ENCODE results near the gene INPP5A.
"Not testable (repeated sequence)": the region's sequence is repeated elsewhere in the genome, so short reads cannot be mapped to it uniquely, and the experiment has no call there.

Gene INPP5A

DNA sequence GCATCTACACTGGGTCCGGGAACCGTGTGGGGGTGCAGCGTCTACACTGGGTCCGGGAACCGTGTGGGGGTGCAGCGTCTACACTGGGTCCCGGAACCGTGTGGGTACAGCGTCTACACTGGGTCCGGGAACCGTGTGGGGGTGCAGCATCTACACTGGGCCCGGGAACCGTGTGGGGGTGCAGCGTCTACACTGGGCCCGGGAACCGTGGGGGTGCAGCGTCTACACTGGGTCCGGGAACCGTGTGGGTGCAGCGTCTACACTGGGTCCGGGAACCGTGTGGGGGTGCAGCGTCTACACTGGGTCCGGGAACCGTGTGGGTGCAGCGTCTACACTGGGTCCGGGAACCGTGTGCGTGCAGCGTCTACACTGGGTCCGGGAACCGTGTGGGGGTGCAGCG is 254.5 kb downstream of the INPP5A start:
- not testable (repeated sequence) for FAIRE-seq; DNase-seq (ENCODE audit: low spot score)

DNA sequence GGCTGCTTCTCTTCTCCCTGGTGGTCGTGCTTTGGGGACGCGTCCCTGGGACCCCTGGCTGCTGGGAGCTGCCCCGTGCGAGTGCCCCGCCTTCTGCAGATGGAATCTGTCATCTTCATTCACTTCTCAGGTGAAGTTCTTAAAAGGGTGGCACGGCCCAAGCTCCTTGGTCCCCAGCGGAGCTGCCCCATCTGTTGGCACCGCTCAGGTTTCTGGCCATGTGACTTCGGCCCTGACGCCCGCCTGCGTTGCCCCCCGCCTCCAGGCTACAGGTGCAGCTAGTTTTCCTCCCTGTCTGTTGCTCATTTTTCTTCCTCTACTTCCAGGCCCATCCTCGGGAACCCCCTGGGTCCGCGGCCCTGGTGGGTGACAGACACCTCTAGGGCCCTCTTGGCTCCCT is 255.2 kb downstream of the INPP5A start:
- FAIRE-seq (no peak), DNase-seq (ENCODE audit: low spot score) (no peak)

DNA sequence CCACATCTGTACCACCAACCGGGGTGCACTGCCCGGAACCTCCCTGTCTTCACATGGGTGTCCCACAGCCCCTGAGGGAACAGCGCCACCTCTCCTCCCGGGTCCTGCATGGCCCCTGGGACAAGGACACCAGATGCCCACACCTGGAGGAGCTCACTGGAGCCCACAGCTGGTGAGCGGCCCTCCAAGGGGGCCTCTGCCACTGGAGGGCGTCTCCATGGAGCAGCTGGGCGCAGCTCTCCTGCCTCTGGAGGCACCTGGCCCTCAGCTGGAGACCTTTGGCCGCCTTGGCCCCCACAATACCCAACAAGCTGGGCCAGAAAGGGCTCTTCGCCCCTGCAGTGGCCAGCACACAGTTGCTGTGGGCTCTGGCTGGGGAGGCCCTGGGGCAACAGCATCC is 255.6 kb downstream of the INPP5A start:
- FAIRE-seq (no peak), DNase-seq (ENCODE audit: low spot score) (no peak)

DNA sequence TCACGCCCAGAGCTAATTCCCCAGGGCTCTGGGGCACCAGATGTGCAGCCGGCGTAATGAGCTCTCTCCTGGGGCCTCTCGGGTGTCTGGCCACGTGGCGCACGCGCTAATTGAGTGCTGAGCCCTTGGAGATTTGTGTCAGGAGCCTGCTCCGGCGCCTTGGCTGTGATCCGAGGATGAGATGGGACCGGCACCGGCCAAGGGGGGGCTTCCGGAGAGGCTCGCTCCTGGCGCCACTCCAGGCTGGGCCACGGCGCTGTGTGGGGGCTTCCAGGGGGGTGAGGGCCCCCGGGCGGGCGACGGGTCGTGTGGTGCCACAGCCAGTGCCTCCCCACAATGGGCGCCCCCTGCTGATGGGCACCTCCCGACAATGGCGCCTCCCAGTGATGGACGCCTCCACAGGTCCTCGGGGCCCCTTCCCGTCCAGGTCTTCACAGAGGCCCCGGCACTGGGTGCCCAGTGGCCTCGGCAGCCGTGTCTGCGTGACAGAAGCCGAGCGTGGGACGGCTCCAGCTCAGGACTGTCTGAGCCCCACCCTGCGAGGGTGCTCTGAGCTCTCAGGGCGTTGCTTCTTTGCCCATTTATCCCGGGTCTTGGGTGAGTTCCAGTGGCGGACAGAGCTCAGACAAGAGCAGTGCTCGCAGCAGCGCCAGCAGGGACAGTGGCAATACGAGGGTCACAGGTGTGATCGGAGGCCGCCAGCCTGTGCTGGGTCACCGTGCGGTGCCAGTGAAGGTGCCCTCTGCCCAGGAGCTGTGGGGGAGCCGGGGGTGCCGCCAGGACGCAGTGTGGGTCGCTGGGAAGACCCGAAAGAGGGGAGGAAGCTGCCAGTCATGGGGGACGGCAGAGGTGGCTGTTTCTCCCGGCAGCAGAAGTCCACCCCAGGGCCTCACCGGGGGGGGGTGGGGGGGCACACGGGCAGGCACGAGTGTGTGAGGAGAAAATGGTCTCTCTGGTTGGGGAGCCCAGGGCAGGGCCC is 256.6 kb downstream of the INPP5A start:
- no peak for DNase-seq (ENCODE audit: low spot score)
- no peak for FAIRE-seq

DNA sequence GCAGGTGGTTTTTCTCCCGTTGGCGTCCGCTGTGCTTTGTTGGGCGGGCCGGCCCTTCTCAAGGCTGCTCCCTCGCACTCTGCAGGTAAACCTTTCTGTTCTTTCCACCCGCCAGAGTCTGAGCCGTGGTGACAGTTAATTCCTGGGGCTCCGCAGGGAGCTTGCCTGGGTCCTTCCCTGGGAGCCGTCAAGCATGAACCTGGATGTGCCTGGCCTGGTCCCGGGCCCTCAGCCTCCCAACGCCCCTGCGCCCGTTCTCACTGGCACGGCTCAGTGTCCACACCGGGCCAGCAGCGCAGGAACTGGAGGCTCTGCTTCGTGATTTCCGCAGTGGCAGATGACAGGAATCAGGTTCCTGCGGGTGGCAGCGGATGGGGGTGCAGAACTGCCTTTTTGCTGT is 259.3 kb downstream of the INPP5A start:
- no peak for DNase-seq (ENCODE audit: low spot score)
- FAIRE-seq = no peak

DNA sequence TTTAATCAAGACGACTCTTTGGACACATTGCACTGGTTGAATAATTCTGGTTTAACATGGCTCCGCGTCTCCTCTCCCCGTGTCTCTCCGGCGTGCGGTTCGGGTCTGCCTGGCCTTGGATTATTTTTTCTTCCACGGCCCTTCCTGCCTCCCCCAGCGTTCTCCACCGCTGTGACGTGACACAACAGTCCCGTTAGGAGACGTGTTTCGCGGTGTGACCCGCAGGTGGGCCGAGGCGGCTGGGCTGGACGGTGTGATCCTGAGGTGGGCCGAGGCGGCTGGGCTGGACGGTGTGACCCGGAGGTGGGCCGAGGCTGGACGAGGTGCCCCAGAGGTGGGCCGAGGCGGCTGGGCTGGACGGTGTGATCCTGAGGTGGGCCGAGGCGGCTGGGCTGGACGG is 260.4 kb downstream of the INPP5A start:
- not testable (repeated sequence) for DNase-seq (ENCODE audit: low spot score); FAIRE-seq

DNA sequence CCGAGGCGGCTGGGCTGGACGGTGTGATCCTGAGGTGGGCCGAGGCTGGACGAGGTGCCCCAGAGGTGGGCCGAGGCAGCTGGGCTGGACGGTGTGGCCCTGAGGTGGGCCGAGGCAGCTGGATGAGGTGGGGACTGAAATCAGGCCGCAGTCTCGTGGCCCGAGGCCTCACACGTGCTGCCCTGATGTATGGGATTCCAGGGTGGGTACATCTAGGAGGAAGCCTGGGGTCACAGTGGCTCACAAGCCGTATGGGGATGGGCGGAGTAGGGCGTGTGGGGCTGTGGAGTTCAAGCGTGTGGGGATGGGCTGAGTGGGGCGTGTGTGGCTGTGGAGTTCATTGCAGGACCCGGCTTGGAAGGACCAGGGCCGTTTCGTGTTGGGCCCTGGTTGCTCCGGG is 260.8 kb downstream of the INPP5A start:
- no peak for DNase-seq (ENCODE audit: low spot score)
- FAIRE-seq = no peak

DNA sequence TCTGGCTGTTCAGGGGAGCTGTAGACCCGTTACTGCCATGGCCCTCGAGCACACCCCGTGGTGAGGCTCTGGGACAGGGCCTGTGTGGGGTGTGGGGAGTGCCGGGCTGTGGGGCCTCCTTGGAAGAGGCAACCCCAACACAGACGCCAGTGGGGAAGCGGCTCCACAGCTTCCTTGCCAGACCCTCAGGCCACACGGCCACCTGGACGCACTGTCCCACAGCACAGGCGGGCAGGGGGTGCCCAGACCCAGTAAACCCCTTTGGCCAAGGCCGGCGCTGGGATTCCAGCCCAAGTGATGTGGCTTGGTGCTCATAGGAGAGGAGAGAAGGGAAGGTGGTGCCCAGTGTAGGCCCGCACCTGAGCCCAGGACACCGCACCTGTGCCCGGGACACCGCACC is 261.3 kb downstream of the INPP5A start:
- DNase-seq (ENCODE audit: low spot score) = no peak
- no peak for FAIRE-seq

DNA sequence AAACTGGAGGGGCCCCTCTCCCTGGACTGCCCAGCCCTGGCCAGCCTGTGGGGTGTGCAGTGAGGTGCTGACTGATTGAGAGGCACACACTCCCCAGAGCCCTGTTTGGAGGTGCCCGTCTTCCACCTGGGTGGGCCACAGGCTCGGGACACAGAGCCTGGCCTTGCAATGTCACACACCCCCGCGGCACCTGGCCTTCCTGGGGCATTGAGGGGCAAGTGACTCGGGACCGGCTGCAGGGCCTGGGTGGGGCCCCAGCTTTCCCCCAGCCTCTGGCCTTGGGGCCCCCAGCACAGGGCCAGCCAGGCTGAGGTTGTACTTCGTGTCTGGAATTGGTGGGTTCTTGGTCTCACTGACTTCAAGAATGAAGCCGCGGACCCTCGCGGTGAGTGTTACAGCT is 262.3 kb downstream of the INPP5A start:
- FAIRE-seq (no peak), DNase-seq (ENCODE audit: low spot score) (no peak)

DNA sequence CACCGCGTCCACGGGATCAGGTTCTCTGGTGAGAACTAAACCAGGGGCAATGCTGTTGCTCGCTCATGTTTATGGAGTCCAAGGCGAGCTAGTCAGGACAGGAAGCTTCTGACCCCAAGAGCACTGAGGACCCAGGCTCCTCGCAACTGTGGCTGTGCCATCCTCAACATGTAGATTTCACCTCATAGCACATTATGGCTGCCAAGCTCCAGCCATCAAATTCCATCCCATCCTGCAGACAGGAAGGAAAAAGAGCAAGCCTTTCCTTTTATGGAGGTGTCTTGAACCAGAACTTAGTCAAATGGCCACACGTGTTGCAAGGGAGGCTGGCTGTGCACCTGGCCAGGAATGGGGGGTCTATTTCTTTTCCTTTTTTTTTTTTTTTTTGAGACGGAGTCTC is 264.5 kb downstream of the INPP5A start:
- DNase-seq (ENCODE audit: low spot score) (no peak), FAIRE-seq (no peak)

DNA sequence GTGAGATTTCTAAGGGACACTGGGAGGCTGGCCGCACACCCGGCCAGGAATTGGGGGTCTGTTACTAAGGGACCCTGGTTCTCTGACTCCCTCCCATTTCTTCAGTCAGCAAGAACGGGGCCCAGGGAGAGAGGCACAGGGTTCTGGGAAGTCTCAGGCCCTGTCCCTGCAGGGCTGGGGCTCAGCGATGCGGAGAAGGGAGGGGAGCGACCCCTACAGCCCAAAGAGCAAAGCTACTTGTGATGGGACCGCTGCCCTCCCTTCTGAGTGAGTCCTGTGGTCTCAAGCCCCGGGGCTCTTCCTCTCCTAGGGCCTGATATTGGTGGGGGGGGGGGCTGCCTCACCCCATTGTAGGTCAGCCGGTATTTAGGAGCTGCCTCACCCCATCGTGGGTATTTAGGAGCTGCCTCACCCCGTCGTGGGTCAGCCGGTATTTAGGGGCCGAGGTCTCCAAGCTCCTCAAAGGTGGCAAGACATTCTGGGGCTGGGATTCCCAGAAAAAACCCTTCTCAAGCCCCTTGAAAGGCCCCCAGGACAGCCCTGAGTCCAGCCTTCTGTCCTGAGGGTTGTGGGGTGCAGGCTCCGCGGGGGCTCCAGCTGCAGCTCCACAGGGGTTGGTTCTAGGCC is 265.2 kb downstream of the INPP5A start:
- FAIRE-seq = no peak
- no peak for DNase-seq (ENCODE audit: low spot score)

DNA sequence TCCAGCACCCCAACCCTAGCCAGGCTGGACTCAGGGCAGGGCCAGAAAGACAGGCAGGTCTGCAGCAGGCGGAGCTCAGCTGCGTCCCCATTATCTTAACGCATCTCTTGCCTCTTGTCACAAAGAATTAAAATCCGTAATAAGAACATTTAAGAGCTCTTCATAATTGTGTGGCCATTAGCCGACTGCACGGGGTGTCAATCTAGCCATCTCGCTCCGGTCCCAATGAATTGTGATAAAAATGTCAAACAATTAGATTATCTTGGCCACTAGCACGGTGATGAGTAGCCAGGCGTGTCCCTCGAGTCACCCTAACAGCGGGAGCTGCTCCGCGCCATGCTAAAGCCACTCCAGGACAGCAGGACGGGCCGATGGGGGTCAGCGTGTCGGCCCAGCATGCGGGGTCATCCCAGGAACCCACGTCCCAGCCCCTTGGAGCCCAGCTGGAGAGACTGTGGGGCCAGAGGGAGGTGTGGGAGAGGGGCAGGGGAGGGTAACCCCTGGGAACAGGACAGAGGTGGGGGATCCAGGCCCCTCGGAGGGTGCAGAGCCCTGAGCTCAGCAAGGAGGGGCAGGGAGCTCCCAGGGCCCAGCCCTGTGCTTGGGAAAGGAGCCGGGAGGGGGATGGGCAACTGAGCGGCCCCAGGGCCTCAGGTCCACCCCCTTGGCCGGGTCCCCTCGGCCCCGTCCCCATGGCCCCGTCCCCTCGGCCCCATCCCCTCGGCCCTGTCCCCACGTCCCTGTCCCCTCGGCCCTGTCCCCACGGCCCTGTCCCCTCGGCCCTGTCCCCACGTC is 266.0 kb downstream of the INPP5A start:
- FAIRE-seq = no peak

DNA sequence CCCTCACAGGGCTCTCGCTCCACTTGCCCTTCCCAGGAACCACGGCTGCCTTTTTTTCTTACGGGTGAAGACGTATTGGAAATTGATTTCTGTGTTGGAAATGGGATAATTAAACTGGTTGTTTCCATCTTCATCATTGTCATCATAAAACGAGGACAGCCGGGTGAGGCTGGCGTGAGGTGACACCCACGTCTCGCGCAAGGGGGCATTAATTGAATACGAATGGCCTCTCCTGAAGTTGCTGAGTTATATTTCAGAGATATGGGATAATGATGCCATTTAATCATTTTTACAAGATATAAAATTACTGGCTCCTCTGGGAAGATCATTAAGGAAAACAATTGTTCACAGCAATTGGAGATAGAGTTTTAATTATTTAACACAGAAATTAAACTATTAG is 266.7 kb downstream of the INPP5A start:
- FAIRE-seq = no peak
- DNase-seq (ENCODE audit: low spot score) = no peak

More for the DNA sequence above, 266.0 kb downstream of the INPP5A start:
- no peak for DNase-seq (ENCODE audit: low spot score)

DNA sequence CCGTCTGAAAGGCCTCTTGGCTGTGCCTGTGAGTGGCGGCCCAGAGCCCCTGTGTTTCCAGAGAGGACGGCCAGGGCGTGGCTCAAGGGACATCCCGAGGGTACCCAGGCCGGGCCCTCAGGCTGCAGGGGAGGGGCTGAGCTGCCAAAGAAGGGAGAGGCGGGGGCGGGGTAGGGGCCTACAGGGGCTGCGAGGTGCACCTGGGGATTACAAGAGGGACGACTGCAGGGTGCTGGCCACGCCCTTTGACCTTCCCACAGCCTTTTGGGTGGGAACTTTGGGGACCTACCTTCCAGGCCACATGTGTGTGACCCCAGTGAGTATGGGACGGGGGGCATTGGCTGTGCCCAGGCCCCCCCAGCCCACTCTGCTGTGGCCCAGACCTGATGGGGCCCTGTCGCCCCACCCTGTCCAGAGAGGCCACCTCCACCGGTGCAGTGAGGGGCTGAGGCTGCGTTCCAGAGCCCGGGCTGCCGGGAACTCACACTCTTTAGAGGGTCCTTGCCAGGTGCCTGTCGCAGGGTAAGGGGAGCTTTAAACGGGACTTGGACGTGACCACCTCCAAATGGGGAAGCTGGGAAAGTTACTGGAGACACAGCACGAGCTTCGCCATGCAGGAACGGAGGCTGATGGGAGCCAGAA is 267.3 kb downstream of the INPP5A start:
- DNase-seq (ENCODE audit: low spot score) = no peak
- FAIRE-seq = no peak

DNA sequence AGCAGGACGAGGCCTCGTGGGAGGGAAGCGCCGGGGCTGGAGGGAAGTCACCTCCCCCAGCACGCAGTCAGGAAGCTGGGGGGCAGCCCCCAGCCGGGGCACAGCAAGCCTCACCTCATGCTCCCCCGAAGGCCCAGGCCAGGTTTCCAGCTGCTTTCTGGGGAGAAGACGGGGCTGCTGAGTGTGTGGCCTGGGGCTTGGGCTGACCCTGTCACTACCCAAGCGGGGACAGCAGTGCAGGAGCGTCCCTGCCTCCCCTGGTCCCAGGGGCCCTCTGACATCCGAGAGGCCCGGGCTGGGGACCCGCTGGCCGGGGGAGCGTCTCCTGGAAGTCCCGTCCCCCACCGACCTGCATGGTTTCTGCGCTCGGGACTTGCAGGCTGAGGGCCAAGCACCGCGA is 268.0 kb downstream of the INPP5A start:
- DNase-seq (ENCODE audit: low spot score) (no peak), FAIRE-seq (no peak)

DNA sequence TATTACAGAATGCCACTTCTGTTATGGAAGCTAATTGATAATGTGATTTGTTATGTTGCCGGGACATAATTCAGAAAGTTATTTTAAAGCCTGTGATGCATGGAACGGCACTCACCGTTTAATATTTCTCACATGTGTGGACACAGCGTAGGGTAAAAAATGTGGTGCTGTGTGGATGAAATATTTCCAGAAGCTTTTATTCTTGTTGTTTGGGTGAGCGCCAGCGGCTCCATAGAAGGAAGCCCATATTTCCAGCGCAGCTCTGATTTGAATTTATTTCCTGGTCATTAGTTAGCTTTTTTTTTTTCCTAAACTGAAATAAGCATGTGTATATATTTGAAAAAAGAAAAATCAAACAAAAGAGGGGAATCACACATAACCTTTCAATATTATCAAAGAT is 268.5 kb downstream of the INPP5A start:
- DNase-seq (ENCODE audit: low spot score) = no peak
- no peak for FAIRE-seq

DNA sequence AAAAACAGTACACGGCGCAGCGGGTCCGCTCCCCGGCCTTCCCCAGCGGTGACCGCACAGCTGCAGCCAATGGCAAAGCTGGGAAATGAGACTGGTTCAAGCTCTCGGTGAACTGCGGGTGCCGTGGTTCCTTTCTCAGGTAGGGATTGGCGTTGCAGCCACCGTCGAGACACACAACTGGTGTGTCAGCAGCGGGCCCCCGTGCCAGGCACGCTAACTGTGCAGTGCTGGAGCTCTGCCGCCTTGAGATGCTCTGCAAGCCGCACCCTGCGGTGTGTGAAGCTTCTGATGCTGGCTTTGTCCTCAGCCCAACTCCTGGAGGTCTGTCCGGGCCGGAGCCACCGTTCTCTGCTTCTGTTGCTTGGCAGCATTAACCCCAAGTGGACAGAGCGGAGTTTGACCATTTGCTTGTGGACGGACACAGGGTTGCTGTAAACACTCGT is 269.0 kb downstream of the INPP5A start:
- FAIRE-seq = no peak
- no peak for DNase-seq (ENCODE audit: low spot score)

DNA sequence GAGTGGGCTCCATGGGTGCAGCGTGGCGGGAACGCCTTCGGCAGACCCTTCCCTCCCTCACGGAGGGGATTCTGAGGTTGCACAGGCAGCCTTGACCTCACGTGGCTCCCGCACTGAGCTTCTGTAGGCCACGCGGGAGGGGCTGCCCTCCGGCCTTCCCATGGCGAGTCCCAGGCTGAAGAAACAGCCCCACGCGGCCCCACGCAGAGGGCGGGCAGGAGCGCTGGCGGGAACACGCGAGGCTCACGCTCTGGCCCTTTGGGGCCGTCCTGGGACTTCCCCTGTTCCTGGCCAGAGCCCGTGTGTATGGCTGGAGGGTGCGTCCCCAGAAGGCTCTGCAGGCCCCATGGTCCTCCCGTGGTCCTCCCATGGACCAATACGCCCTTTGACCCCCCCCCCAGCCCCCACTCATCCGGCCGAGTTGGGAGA is 270.0 kb downstream of the INPP5A start:
- DNase-seq (ENCODE audit: low spot score) = no peak
- no peak for FAIRE-seq

DNA sequence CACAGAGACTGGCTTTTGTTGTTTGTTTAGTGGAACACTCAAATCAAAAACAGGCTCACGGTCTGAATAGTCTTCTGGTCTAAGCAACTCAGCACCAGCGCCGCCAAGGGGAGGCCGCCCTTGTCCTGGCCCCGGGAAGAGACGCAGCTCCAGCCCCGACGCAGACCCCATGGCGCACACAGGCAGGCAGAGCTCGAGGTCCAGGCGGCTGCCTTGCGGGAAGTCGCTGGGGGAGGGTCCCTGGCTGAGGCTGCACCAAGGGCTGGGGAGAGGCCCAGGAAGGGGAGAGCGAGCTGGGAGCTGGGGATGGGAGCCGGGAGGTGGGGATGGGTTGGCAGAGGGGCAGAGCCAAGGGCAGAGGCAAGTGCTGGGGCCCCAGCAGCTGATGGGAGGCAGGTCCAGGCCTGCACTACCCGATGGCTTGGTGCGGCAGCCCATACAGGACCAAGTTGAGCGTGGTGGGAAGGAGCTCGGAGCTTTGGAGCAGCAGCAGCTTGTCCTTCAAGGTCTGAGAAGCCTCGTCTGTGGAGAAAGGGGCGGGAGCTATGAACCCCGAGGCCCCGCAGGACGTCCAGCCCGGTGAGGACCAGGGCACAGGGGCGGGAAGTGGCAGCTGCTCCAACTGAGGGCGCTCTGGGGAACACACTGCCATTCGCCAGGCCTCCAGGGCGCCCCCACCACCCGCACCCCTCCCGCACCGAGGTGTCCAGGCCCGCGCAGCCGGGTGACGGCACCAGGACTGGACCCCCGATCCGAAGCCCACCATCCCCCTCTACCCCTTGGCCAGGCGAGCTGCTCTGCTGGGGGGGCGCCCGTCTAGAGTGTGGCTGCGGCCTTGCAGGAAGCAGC is 271.0 kb downstream of the INPP5A start:
- no peak for DNase-seq (ENCODE audit: low spot score)
- FAIRE-seq = no peak
